OCI-LY3 (cell line): ENCODE data around the gene LYST.
"Not testable (repeated sequence)": the region's sequence is repeated elsewhere in the genome, so short reads cannot be mapped to it uniquely, and the experiment has no call there.

Experiments used
- H2AFZ ChIP-seq: fragments of 200-600, 300-600 bp; shearing (Covaris generic); 2 replicates; pipeline ENCODE4 v1.6.0; 2014; ENCODE audit warnings: antibody characterized with exemption, low read depth, low read length
- H3K27ac ChIP-seq: fragments of 200-600, 300-600 bp; sonication (generic); 2 replicates; pipeline ENCODE4 v1.5.1; 2014; ENCODE audit warnings: mild to moderate bottlenecking, low read length, moderate library complexity, mixed read lengths
- H3K27me3 ChIP-seq: fragments of 200-600, 300-600 bp; sonication (generic); 2 replicates; pipeline ENCODE4 v1.6.1; 2014; ENCODE audit warnings: low read depth, low read length, mixed read lengths
- H3K36me3 ChIP-seq: fragments of 200-600, 300-600 bp; sonication (generic); replicated peaks from 2 replicates; pipeline ENCODE3; 2014; ENCODE audit warnings: low read depth, low read length, mixed read lengths
- H3K4me1 ChIP-seq: fragments of 300-600, 200-600 bp; sonication (generic); 2 replicates; pipeline ENCODE4 v1.6.1; 2014; ENCODE audit warnings: low read length, mixed read lengths
- H3K4me2 ChIP-seq: fragments of 200-600, 300-600 bp; sonication (generic); 2 replicates; pipeline ENCODE4 v1.6.1; 2014; ENCODE audit warnings: low read length, mixed read lengths
- H3K4me3 ChIP-seq: fragments of 300-600, 200-600 bp; sonication (generic); 2 replicates; pipeline ENCODE4 v1.5.1; 2014; ENCODE audit warnings: antibody characterized with exemption, mild to moderate bottlenecking, low read length, moderate library complexity
- H3K79me2 ChIP-seq: fragments of 300-600, 200-600 bp; shearing (Covaris generic); 2 replicates; pipeline ENCODE4 v1.6.1; 2014; ENCODE audit warnings: mild to moderate bottlenecking, low read length, mixed read lengths
- H3K9ac ChIP-seq: fragments of 300-600, 200-600 bp; shearing (Covaris generic); 2 replicates; pipeline ENCODE4 v1.6.0; 2014; ENCODE audit warnings: mild to moderate bottlenecking, low read length, moderate library complexity
- H3K9me3 ChIP-seq: fragments of 200-600, 300-600 bp; shearing (Covaris generic); 2 replicates; pipeline ENCODE4 v1.6.1; 2014; ENCODE audit warnings: low read length, mixed read lengths; ENCODE audit not compliant: insufficient read depth
- H4K20me1 ChIP-seq: fragments of 200-600, 300-600 bp; sonication (generic); 2 replicates; pipeline ENCODE4 v1.6.1; 2016; ENCODE audit warnings: low read length, mixed read lengths; ENCODE audit not compliant: insufficient read depth
- CTCF ChIP-seq: fragments of 200-600, 300-600 bp; sonication (generic); IDR thresholded peaks from 2 replicates; pipeline ENCODE4 v1.5.1; 2014; ENCODE audit warnings: antibody characterized with exemption, low read length, low read depth
- EZH2phosphoT487 ChIP-seq: fragments of 200-600 bp; shearing (Covaris generic); IDR thresholded peaks from 2 replicates; pipeline ENCODE4 v1.6.1; 2018; ENCODE audit warnings: antibody characterized with exemption, mixed run types, low read depth

LYST gene

GRCh38 chr1:235642011-235642942, 224.4 kb downstream of the LYST start:
- Histone ChIP-seq H2AFZ (peak overlapping the region; percentile 22; the same call in 1 of the 2 replicates), H3K36me3 (no peaks in the 10 kb centered on the region), H3K27ac (no peak overlapping the region), H3K4me3 (peak overlapping the region; percentile 73), H3K79me2 (no peaks in the 10 kb centered on the region), H3K4me1 (peaks cover 2% of the 10 kb centered on the region; the same call in 1 of the 2 replicates), H3K27me3 (peaks cover 19% of the 10 kb centered on the region), H3K9me3 (no peaks in the 10 kb centered on the region), H3K4me2 (peak overlapping the region; percentile 76), H4K20me1 (no peaks in the 10 kb centered on the region), H3K9ac (peak overlapping the region; percentile 10; the same call in 1 of the 2 replicates)
- TF ChIP-seq CTCF: no peak
- no peak for TF ChIP-seq EZH2phosphoT487

GRCh38 chr1:235640580-235640979, 226.1 kb downstream of the LYST start:
- Histone ChIP-seq H3K4me3 (no peak overlapping the region), H3K27ac (no peak overlapping the region), H3K9me3 (no peaks in the 10 kb centered on the region), H3K79me2 (no peaks in the 10 kb centered on the region), H2AFZ (no peak overlapping the region), H3K9ac (no peak overlapping the region), H4K20me1 (no peaks in the 10 kb centered on the region), H3K4me2 (no peak overlapping the region), H3K4me1 (peaks cover 2% of the 10 kb centered on the region; the same call in 1 of the 2 replicates), H3K27me3 (peaks cover 20% of the 10 kb centered on the region), H3K36me3 (no peaks in the 10 kb centered on the region)
- TF ChIP-seq CTCF (no peak), EZH2phosphoT487 (no peak)

GRCh38 chr1:235639226-235640205, 227.2 kb downstream of the LYST start:
- no peaks in the 10 kb centered on the region for H4K20me1 ChIP-seq
- H3K4me2 ChIP-seq: no peak overlapping the region
- H3K27me3 ChIP-seq: peaks cover 29% of the 10 kb centered on the region
- H3K79me2 ChIP-seq: no peaks in the 10 kb centered on the region
- no peak for TF ChIP-seq EZH2phosphoT487
- no peak for TF ChIP-seq CTCF
- no peak overlapping the region for H3K4me3 ChIP-seq
- no peak overlapping the region for H2AFZ ChIP-seq
- no peak overlapping the region for H3K9ac ChIP-seq
- H3K36me3 ChIP-seq: no peaks in the 10 kb centered on the region
- H3K9me3 ChIP-seq: no peaks in the 10 kb centered on the region
- H3K27ac ChIP-seq: no peak overlapping the region
- peaks cover 2% of the 10 kb centered on the region; the same call in 1 of the 2 replicates for H3K4me1 ChIP-seq

GRCh38 chr1:235638612-235639011, 228.1 kb downstream of the LYST start:
- not testable (repeated sequence) for H2AFZ ChIP-seq, H3K79me2 ChIP-seq
- peaks cover 38% of the 10 kb centered on the region for H3K27me3 ChIP-seq

More at GRCh38 chr1:235638612-235639011, 228.1 kb downstream of the LYST start:
- H3K4me2 ChIP-seq, H4K20me1 ChIP-seq, H3K27ac ChIP-seq, H3K36me3 ChIP-seq, H3K4me1 ChIP-seq, H3K4me3 ChIP-seq, H3K9ac ChIP-seq, H3K9me3 ChIP-seq: not testable (repeated sequence)
